PC-9 (cell line): ENCODE measurements around the gene ETS1. TPM values are rescaled to one million over a fixed set of nuclear protein-coding genes. Genes with fewer than 3 reads are reported as not detected.

Source experiments
- BruUV-seq: library from RNA; stranded (reverse); fragments of 400-500 nt; replicated peaks from 2 replicates; lab custom pipeline; 2021; lab: Mats Ljungman, UMichigan
- CTCF ChIA-PET: fragments of 300-600 bp; sonication (Branson Sonifier 250); formaldehyde crosslinking; loops from one replicate; lab custom pipeline; 2022; ENCODE audit warnings: antibody characterized with exemption; lab: Charles Lee
- POLR2A ChIA-PET: fragments of 300-600 bp; sonication (Branson Sonifier 250); formaldehyde crosslinking; loops from one replicate; lab custom pipeline; 2022; ENCODE audit warnings: antibody characterized with exemption; ENCODE audit not compliant: unreplicated experiment; lab: Charles Lee
- DNase-seq, 2 experiments: peaks; one replicate each; pipeline versions ENCODE4 v3.0.0 to v3.0.0-alpha.2; 2015 to 2022; ENCODE audit warnings: mixed read lengths in 1 of 2
- H2AFZ ChIP-seq: fragments of 200-600 bp; sonication (generic); 2 replicates; pipeline ENCODE4 v1.8.1; 2017; ENCODE audit warnings: antibody characterized with exemption
- H3F3A ChIP-seq: fragments of 200-600 bp; sonication (generic); 2 replicates; pipeline ENCODE4 v1.8.1; 2017; ENCODE audit warnings: antibody characterized with exemption, mild to moderate bottlenecking, low read depth; ENCODE audit not compliant: insufficient read depth
- H3K27ac ChIP-seq: fragments of 200-600 bp; sonication (generic); 2 replicates; pipeline ENCODE4 v1.6.1; 2016; ENCODE audit warnings: mixed run types
- H3K27me3 ChIP-seq: fragments of 200-600 bp; sonication (generic); 2 replicates; pipeline ENCODE4 v1.6.1; 2016; ENCODE audit warnings: low read depth, mixed run types; ENCODE audit not compliant: insufficient read depth
- H3K36me3 ChIP-seq: fragments of 200-600 bp; sonication (generic); 2 replicates; pipeline ENCODE4 v1.6.1; 2016; ENCODE audit warnings: low read depth, mixed run types
- H3K4me1 ChIP-seq: fragments of 200-600 bp; sonication (generic); replicated peaks from 2 replicates; pipeline ENCODE4 v1.6.1; 2016; ENCODE audit warnings: mixed run types; ENCODE audit not compliant: insufficient read depth
- H3K4me2 ChIP-seq: fragments of 200-600 bp; sonication (generic); 2 replicates; pipeline ENCODE4 v1.6.1; 2017; ENCODE audit warnings: mixed run types
- H3K4me3 ChIP-seq: fragments of 200-600 bp; sonication (generic); 2 replicates; pipeline ENCODE4 v1.6.1; 2016; ENCODE audit warnings: mixed run types
- H3K79me2 ChIP-seq: fragments of 200-600 bp; sonication (generic); 2 replicates; pipeline ENCODE4 v1.6.1; 2017; ENCODE audit warnings: low read depth, mixed run types
- H3K9me2 ChIP-seq: fragments of 200-600 bp; sonication (generic); 2 replicates; pipeline ENCODE4 v1.8.1; 2017; ENCODE audit warnings: mild to moderate bottlenecking; ENCODE audit not compliant: insufficient read depth
- H3K9me3 ChIP-seq: fragments of 200-600 bp; sonication (generic); 2 replicates; pipeline ENCODE4 v1.8.1; 2016; ENCODE audit warnings: low read depth; ENCODE audit not compliant: insufficient read depth
- H4K20me1 ChIP-seq: fragments of 200-600 bp; sonication (generic); 2 replicates; pipeline ENCODE4 v1.8.1; 2017; ENCODE audit not compliant: insufficient read depth
- CTCF ChIP-seq: fragments of 200-600 bp; sonication (generic); conservative IDR thresholded peaks from 2 replicates; pipeline ENCODE4 v1.6.1; 2017; ENCODE audit warnings: mixed run types, antibody characterized with exemption, mild to moderate bottlenecking, moderate library complexity
- EZH2 ChIP-seq: fragments of 200-600 bp; sonication (generic); IDR thresholded peaks from 2 replicates; pipeline ENCODE4 v1.8.0; 2017; ENCODE audit warnings: antibody characterized with exemption, low read depth
- intact Hi-C: fragments of 100-400 bp; cut with micrococcal nuclease; formaldehyde crosslinking; loops from one replicate; pipeline ENCODE4 v1.10.0; 2022; ENCODE audit not compliant: unreplicated experiment
- total RNA-seq: library from RNA; stranded (reverse); gene quantifications from 2 replicates; pipeline ENCODE4 v1.2.3, GENCODE V29; 2021

Gene ETS1
- total RNA-seq, 1 experiment from 2014 or later = 23.3 TPM

GRCh38 chr11:128421577-128422330 is 165.6 kb downstream of the ETS1 start:
- H3K27ac ChIP-seq = no peak overlapping the region
- no peaks in the 10 kb centered on the region for H3K36me3 ChIP-seq
- no peaks in the 10 kb centered on the region for H4K20me1 ChIP-seq
- intact Hi-C loops = no loop called here
- H3K9me2 ChIP-seq = no peaks in the 10 kb centered on the region
- no peak for TF ChIP-seq CTCF
- no peak for TF ChIP-seq EZH2
- BruUV-seq = no TSS peak
- no peaks in the 10 kb centered on the region for H3F3A ChIP-seq
- no peaks in the 10 kb centered on the region for H3K79me2 ChIP-seq
- H3K4me2 ChIP-seq = no peak overlapping the region
- H2AFZ ChIP-seq = no peak overlapping the region
- POLR2A ChIA-PET = no interaction called here
- CTCF ChIA-PET = no interaction called here
- H3K27me3 ChIP-seq = no peaks in the 10 kb centered on the region
- 0 out of 2 replicates have a peak, but pooled peaks cover 5% of the 10 kb centered on the region for H3K4me1 ChIP-seq
- H3K9me3 ChIP-seq = no peaks in the 10 kb centered on the region
- DNase-seq = no peak
- no peak overlapping the region for H3K4me3 ChIP-seq

GRCh38 chr11:128420951-128421350 is 166.4 kb downstream of the ETS1 start:
- no TSS peak for BruUV-seq
- Histone ChIP-seq H3K4me1 (0 out of 2 replicates have a peak, but pooled peaks cover 6% of the 10 kb centered on the region), H3K9me3 (no peaks in the 10 kb centered on the region), H2AFZ (no peak overlapping the region), H3K9me2 (no peaks in the 10 kb centered on the region), H3K27me3 (no peaks in the 10 kb centered on the region), H3K27ac (no peak overlapping the region), H3K4me3 (no peak overlapping the region), H3K4me2 (no peak overlapping the region), H4K20me1 (no peaks in the 10 kb centered on the region), H3F3A (no peaks in the 10 kb centered on the region), H3K79me2 (no peaks in the 10 kb centered on the region), H3K36me3 (no peaks in the 10 kb centered on the region)
- no peak for DNase-seq
- TF ChIP-seq EZH2 = no peak
- TF ChIP-seq CTCF = no peak
- CTCF ChIA-PET = no interaction called here
- POLR2A ChIA-PET = no interaction called here
- intact Hi-C loops = no loop called here

GRCh38 chr11:128420265-128420664 is 167.1 kb downstream of the ETS1 start:
- Histone ChIP-seq H3K27ac (no peak overlapping the region), H2AFZ (no peak overlapping the region), H3K4me1 (0 out of 2 replicates have a peak, but pooled peaks cover 6% of the 10 kb centered on the region), H3F3A (no peaks in the 10 kb centered on the region), H3K36me3 (no peaks in the 10 kb centered on the region), H3K79me2 (no peaks in the 10 kb centered on the region), H3K9me2 (no peaks in the 10 kb centered on the region), H3K4me3 (no peak overlapping the region), H3K4me2 (no peak overlapping the region), H3K27me3 (no peaks in the 10 kb centered on the region), H4K20me1 (no peaks in the 10 kb centered on the region), H3K9me3 (no peaks in the 10 kb centered on the region)
- TF ChIP-seq EZH2 (no peak), CTCF (no peak)
- ChIA-PET POLR2A (no interaction called here), CTCF (no interaction called here)
- no TSS peak for BruUV-seq
- intact Hi-C loops = no loop called here
- no peak for DNase-seq
